ENCODE results near the gene PCNX3. TPM values are rescaled to one million over a fixed set of nuclear protein-coding genes. Genes with fewer than 3 reads are reported as not detected.

The PCNX3 gene
- total RNA-seq, 1 experiment from 2014 or later: 74.5 TPM

DNA sequence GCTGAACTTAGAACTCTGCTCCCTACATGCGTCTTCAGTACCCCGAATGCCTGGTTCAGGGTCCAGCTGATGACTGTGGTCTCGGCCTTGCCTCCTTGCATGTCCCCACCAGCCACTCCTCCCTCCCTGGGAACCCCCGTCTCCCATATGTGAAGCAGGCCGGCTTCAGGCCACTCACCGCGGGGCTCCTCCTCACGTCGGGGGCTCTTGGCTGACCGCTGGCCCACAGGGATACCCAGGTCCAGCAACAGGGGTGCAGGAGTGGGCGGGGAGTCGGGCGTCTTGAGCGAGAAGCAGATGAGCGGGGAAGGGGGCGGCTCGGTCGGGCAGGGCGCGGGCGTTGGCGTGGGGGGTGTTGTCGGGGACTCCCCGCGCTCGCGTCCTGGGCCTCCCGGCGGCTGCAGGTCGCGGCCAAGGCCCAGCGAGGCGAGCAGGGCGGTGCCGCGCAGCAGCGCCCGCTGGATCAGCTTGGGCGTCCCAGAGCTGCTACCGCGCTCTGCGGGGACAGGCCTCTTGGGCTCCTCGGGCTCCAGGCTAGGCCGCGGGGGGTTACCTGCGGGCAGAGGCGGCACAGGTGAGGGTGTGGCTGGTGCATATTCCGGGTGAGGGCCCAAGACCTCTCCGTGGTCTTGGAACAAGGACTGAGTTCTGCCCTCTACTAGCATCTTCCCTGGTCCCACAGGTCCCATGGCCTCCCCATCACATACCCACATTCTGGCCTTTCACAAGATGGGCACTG is 16.2 kb upstream of the PCNX3 start:
- CTCF ChIA-PET: no interaction called here

DNA sequence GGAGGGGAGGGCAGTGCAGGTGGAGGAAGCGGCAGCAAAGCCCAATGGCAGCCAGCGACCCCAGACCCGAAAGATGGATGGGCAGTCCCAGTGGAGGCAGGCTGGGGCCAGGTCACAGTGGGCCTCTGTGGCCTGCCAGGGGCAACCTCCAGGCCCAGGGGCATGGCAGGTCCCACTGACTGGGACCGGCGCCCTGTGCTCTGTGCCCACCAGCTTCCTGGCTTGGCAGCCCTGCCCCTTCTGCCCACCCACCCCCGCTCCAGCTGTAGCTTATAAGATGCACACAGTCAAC is 15.7 kb upstream of the PCNX3 start:
- H3K27ac ChIP-seq (ENCODE audit: low read length): no peak overlapping the region
- DNase-seq (ENCODE audit: low read depth, low spot score) (no peak), ATAC-seq (0 out of 2 replicates have a peak, but pooled peaks have one; percentile 4)
- in situ Hi-C loops (cut with HindIII; ENCODE audit: low pct_unique_long_range_greater_than_20kb, low sequenced_read_pairs) (no loop called here), intact Hi-C loops (cut with micrococcal nuclease; ENCODE audit: unreplicated experiment) (no loop called here)
- peaks cover 2% of the 10 kb centered on the region; the same call in 1 of the 2 replicates for H3K36me3 ChIP-seq (ENCODE audit: control insufficient read depth, insufficient read depth, low read length)
- BruUV-seq (replicated peaks): no TSS peak
- no peaks in the 10 kb centered on the region for H3K27me3 ChIP-seq (ENCODE audit: control insufficient read depth, insufficient read depth, low read length)
- peaks cover 11% of the 10 kb centered on the region; the same call in 1 of the 2 replicates for H3K4me1 ChIP-seq (ENCODE audit: control insufficient read depth, insufficient read depth, low read length)
- H3K9me3 ChIP-seq (ENCODE audit: control insufficient read depth, insufficient read depth, low read depth, low read length): no peaks in the 10 kb centered on the region
- POLR2A ChIA-PET: no interaction called here
- no peak overlapping the region for H3K4me3 ChIP-seq (ENCODE audit: low read depth in 2 of 2, low read length in 2 of 2)
- TF ChIP-seq, protein P1, sequence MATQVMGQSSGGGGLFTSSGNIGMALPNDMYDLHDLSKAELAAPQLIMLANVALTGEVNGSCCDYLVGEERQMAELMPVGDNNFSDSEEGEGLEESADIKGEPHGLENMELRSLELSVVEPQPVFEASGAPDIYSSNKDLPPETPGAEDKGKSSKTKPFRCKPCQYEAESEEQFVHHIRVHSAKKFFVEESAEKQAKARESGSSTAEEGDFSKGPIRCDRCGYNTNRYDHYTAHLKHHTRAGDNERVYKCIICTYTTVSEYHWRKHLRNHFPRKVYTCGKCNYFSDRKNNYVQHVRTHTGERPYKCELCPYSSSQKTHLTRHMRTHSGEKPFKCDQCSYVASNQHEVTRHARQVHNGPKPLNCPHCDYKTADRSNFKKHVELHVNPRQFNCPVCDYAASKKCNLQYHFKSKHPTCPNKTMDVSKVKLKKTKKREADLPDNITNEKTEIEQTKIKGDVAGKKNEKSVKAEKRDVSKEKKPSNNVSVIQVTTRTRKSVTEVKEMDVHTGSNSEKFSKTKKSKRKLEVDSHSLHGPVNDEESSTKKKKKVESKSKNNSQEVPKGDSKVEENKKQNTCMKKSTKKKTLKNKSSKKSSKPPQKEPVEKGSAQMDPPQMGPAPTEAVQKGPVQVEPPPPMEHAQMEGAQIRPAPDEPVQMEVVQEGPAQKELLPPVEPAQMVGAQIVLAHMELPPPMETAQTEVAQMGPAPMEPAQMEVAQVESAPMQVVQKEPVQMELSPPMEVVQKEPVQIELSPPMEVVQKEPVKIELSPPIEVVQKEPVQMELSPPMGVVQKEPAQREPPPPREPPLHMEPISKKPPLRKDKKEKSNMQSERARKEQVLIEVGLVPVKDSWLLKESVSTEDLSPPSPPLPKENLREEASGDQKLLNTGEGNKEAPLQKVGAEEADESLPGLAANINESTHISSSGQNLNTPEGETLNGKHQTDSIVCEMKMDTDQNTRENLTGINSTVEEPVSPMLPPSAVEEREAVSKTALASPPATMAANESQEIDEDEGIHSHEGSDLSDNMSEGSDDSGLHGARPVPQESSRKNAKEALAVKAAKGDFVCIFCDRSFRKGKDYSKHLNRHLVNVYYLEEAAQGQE (IDR thresholded peaks at IDR 0.05; ENCODE audit: insufficient read depth in 1 of 2, low read depth in 2 of 2, low read length in 1 of 2): peak in 1 of 2 experiments; percentile 22; a peak in 1 of 4 replicates
- TF ChIP-seq TCF7L2 (IDR thresholded peaks at IDR 0.05; ENCODE audit: low read depth, low read length): no peak
- no peak for TF ChIP-seq SIN3A (IDR thresholded peaks at IDR 0.05; ENCODE audit: borderline replicate concordance, insufficient read depth, low read depth, low read length)
- CTCF ChIA-PET: no interaction called here

More for the DNA sequence above, 16.2 kb upstream of the PCNX3 start:
- DNase-seq (ENCODE audit: low read depth, low spot score) (no peak), ATAC-seq (0 out of 2 replicates have a peak, but pooled peaks have one; percentile 2)
- no TSS peak for BruUV-seq (replicated peaks)
- POLR2A ChIA-PET: no interaction called here
- Histone ChIP-seq H3K27ac (ENCODE audit: low read length) (no peak overlapping the region), H3K4me1 (ENCODE audit: control insufficient read depth, insufficient read depth, low read length) (peaks cover 12% of the 10 kb centered on the region; the same call in 1 of the 2 replicates), H3K36me3 (ENCODE audit: control insufficient read depth, insufficient read depth, low read length) (peaks cover 2% of the 10 kb centered on the region; the same call in 1 of the 2 replicates), H3K4me3 (ENCODE audit: low read depth in 2 of 2, low read length in 2 of 2) (no peak overlapping the region), H3K9me3 (ENCODE audit: control insufficient read depth, insufficient read depth, low read depth, low read length) (no peaks in the 10 kb centered on the region), H3K27me3 (ENCODE audit: control insufficient read depth, insufficient read depth, low read length) (no peaks in the 10 kb centered on the region)
- in situ Hi-C loops (cut with HindIII; ENCODE audit: low pct_unique_long_range_greater_than_20kb, low sequenced_read_pairs): no loop called here
- TF ChIP-seq SIN3A (IDR thresholded peaks at IDR 0.05; ENCODE audit: borderline replicate concordance, insufficient read depth, low read depth, low read length): no peak
- TF ChIP-seq, protein P2, sequence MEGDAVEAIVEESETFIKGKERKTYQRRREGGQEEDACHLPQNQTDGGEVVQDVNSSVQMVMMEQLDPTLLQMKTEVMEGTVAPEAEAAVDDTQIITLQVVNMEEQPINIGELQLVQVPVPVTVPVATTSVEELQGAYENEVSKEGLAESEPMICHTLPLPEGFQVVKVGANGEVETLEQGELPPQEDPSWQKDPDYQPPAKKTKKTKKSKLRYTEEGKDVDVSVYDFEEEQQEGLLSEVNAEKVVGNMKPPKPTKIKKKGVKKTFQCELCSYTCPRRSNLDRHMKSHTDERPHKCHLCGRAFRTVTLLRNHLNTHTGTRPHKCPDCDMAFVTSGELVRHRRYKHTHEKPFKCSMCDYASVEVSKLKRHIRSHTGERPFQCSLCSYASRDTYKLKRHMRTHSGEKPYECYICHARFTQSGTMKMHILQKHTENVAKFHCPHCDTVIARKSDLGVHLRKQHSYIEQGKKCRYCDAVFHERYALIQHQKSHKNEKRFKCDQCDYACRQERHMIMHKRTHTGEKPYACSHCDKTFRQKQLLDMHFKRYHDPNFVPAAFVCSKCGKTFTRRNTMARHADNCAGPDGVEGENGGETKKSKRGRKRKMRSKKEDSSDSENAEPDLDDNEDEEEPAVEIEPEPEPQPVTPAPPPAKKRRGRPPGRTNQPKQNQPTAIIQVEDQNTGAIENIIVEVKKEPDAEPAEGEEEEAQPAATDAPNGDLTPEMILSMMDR (IDR thresholded peaks at IDR 0.05): no peak
- no peak for TF ChIP-seq POLR2AphosphoS5 (IDR thresholded peaks at IDR 0.05; ENCODE audit: low read depth, low read length)
- no peak for TF ChIP-seq TCF7L2 (IDR thresholded peaks at IDR 0.05; ENCODE audit: low read depth, low read length)
- TF ChIP-seq, protein P1 (IDR thresholded peaks at IDR 0.05; ENCODE audit: insufficient read depth in 1 of 2, low read depth in 2 of 2, low read length in 1 of 2): no peak
- intact Hi-C loops (cut with micrococcal nuclease; ENCODE audit: unreplicated experiment): no loop called here

Data from Panc1 (cell line).